HL-60 (cell line): Measurements from ENCODE around the gene DGUOK.

Source experiments
- DNase-seq, 2 experiments: peaks; one replicate each; pipeline ENCODE4 v3.0.0-alpha.2; 2010 to 2020; ENCODE audit warnings: low read depth in 1 of 2, low spot score in 1 of 2
- H3K27ac ChIP-seq: fragments of 250-450 bp; sonication (Bioruptor Pico); replicated peaks from 2 replicates; pipeline ENCODE4 v1.5.1; 2020; ENCODE audit warnings: mild to moderate bottlenecking, moderate library complexity
- H3K27me3 ChIP-seq: fragments of 250-450 bp; sonication (Bioruptor Pico); 2 replicates; pipeline ENCODE4 v1.5.1; 2021; ENCODE audit warnings: mild to moderate bottlenecking, moderate library complexity; ENCODE audit not compliant: insufficient read depth, poor library complexity, severe bottlenecking
- H3K4me3 ChIP-seq: replicated peaks from 2 replicates; pipeline ENCODE4 v1.5.1; 2011; ENCODE audit warnings: mild to moderate bottlenecking, control low read depth, low read length; ENCODE audit not compliant: insufficient read depth
- GABPA ChIP-seq: IDR thresholded peaks from 2 replicates; pipeline ENCODE4 v1.6.1; 2012; ENCODE audit warnings: low read depth
- POLR2AphosphoS5 ChIP-seq: IDR thresholded peaks from 2 replicates; pipeline ENCODE4 v1.6.1; 2012; ENCODE audit warnings: low read depth
- SPI1 ChIP-seq: IDR thresholded peaks from 2 replicates; pipeline ENCODE4 v1.6.1; 2012; ENCODE audit warnings: low read depth, mild to moderate bottlenecking, borderline replicate concordance
- TF ChIP-seq, protein P1 (sequence below): IDR thresholded peaks from 2 replicates; pipeline ENCODE4 v1.6.1; 2012; ENCODE audit warnings: low read depth; ENCODE audit not compliant: insufficient replicate concordance
- TF ChIP-seq, protein P2 (sequence below): IDR thresholded peaks from one replicate; pipeline ENCODE4 v1.5.1; 2011; ENCODE audit warnings: low read length, control low read depth, inconsistent platforms; ENCODE audit not compliant: insufficient read depth

Gene DGUOK

DNA sequence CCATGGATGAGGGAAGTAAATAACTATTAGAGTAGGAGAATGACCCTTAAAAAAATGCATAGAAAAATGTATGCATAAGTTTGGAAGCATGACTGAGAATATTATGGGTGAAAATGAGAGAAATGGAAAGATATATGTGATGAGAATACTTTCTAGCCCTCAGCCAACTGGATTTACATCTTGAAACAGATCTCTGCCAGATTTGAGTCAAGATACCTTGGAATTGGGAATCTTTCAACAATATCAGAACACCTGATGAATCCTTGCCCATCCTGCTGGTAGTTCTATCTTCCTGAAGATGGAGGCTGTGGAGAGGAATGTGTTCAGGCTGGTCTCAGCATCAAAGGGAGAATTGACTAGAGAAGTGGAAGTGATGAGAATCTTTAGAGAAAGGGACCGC, 63.9 kb downstream of the DGUOK start:
- H3K4me3 ChIP-seq = no peak overlapping the region
- no peak overlapping the region for H3K27ac ChIP-seq
- DNase-seq = no peak
- no peak for TF ChIP-seq SPI1
- TF ChIP-seq, protein P1, sequence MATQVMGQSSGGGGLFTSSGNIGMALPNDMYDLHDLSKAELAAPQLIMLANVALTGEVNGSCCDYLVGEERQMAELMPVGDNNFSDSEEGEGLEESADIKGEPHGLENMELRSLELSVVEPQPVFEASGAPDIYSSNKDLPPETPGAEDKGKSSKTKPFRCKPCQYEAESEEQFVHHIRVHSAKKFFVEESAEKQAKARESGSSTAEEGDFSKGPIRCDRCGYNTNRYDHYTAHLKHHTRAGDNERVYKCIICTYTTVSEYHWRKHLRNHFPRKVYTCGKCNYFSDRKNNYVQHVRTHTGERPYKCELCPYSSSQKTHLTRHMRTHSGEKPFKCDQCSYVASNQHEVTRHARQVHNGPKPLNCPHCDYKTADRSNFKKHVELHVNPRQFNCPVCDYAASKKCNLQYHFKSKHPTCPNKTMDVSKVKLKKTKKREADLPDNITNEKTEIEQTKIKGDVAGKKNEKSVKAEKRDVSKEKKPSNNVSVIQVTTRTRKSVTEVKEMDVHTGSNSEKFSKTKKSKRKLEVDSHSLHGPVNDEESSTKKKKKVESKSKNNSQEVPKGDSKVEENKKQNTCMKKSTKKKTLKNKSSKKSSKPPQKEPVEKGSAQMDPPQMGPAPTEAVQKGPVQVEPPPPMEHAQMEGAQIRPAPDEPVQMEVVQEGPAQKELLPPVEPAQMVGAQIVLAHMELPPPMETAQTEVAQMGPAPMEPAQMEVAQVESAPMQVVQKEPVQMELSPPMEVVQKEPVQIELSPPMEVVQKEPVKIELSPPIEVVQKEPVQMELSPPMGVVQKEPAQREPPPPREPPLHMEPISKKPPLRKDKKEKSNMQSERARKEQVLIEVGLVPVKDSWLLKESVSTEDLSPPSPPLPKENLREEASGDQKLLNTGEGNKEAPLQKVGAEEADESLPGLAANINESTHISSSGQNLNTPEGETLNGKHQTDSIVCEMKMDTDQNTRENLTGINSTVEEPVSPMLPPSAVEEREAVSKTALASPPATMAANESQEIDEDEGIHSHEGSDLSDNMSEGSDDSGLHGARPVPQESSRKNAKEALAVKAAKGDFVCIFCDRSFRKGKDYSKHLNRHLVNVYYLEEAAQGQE = no peak
- TF ChIP-seq, protein P2, sequence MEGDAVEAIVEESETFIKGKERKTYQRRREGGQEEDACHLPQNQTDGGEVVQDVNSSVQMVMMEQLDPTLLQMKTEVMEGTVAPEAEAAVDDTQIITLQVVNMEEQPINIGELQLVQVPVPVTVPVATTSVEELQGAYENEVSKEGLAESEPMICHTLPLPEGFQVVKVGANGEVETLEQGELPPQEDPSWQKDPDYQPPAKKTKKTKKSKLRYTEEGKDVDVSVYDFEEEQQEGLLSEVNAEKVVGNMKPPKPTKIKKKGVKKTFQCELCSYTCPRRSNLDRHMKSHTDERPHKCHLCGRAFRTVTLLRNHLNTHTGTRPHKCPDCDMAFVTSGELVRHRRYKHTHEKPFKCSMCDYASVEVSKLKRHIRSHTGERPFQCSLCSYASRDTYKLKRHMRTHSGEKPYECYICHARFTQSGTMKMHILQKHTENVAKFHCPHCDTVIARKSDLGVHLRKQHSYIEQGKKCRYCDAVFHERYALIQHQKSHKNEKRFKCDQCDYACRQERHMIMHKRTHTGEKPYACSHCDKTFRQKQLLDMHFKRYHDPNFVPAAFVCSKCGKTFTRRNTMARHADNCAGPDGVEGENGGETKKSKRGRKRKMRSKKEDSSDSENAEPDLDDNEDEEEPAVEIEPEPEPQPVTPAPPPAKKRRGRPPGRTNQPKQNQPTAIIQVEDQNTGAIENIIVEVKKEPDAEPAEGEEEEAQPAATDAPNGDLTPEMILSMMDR = no peak
- no peak for TF ChIP-seq POLR2AphosphoS5
- no peak for TF ChIP-seq GABPA
- H3K27me3 ChIP-seq = no peaks in the 10 kb centered on the region

DNA sequence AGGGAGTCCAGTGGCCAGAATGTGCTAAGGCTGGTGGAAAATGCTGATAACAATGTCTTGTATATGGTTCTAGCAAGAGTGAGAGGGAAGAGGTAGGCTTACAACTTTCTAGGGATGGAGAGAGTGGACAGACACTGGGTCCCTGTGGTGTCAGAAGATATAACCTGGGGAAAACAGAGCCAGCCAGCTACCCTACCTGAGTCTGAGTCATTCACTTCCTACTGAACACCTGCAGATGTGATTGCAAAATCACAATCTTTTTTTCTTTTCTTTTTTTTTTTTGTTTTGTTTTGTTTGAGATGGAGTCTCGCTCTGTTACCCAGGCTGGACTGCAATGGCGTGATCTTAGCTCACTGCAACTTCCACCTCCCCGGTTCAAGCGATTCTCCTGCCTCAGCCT, 65.4 kb downstream of the DGUOK start:
- no peak for TF ChIP-seq SPI1
- TF ChIP-seq, protein P2 = no peak
- no peak for TF ChIP-seq POLR2AphosphoS5
- TF ChIP-seq GABPA = no peak
- TF ChIP-seq, protein P1 = no peak
- Histone ChIP-seq H3K27ac (no peak overlapping the region), H3K4me3 (no peak overlapping the region), H3K27me3 (no peaks in the 10 kb centered on the region)
- DNase-seq = no peak

DNA sequence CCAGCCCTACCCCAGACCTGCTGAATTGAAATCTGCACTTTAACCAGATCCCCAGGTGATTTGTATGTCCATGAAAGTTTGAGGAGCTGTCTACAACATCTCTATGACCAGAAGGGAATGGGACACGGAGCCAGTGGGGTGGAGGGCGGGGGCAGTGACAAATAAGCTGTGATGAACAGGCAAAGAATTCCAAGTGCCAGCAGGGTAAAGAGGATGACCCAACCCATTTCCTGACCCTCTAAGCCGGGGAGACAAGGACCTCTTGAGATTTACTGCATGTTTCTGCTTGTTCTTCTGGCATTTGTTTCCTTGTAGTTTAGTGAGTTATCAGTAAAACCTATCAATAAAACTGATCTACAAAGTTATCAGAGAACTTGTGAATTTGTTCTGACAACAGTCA, 66.7 kb downstream of the DGUOK start:
- TF ChIP-seq POLR2AphosphoS5 (no peak), SPI1 (no peak), GABPA (no peak)
- TF ChIP-seq, protein P2 = no peak
- TF ChIP-seq, protein P1 = no peak
- no peak for DNase-seq
- H3K27me3 ChIP-seq = no peaks in the 10 kb centered on the region
- no peak overlapping the region for H3K27ac ChIP-seq
- H3K4me3 ChIP-seq = no peak overlapping the region
